ENCODE results near the gene PLEKHA1. TPM values are rescaled to one million over a fixed set of nuclear protein-coding genes. Genes with fewer than 3 reads are reported as not detected.

The PLEKHA1 gene
- total and polyA plus RNA-seq, 2 of the 13 experiments (the other 11 are each of a cell fraction or from before 2014, with no cell fraction given), result 32.2 to 53.3 TPM

DNA sequence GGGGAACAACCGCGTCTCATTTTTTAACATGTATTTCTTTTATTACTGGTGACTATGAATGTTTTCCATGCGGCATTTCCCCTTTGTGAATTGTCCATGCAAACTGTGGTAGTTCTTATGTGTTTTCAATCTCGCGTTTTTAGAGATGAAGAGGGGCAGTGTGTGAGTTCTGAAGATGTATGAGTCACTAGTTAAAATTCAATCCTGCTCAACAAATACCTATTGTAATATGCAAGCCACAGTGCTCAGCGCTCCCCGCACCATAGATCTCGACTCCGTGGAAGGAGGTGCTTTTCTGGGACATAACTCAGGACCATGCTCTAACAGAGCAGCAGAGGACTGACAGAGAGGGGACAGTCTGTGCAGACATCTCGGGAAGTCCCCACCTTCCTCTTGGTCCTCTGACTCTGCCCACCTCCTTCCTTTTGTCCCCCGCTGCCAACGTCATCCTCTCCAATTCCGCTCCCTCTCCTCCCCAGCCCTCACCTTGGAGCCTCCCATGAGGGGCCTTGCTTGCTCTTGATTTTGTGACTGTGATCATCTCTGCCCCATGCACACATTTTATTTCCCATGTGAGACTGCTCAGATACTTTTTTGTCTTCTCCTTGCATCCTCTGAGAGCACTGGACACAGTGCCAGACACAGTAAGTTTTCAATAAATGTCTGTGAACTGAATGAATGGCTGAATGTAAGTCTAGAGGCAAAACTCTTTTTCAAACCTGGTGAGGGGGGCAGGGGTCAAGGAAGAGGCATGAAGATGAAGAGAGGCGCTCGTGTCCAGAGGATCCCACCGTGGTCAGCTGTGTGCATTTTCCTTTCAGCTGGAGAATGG lies 42.7 kb upstream of the PLEKHA1 start (continued):
- TF ChIP-seq ZFAT (CRISPR knock-in tag; conservative IDR thresholded peaks at IDR 0.05) (no peak), FOXA3 (CRISPR knock-in tag; IDR thresholded peaks at IDR 0.05) (peak; percentile 50; the same call in 1 of the 2 replicates), SMC3 (IDR thresholded peaks at IDR 0.05; ENCODE audit: low read length) (no peak), EHMT2 (IDR thresholded peaks at IDR 0.05; ENCODE audit: borderline replicate concordance, low read depth, low read length) (no peak; the same call in 1 of the 2 replicates), ZNF879 (CRISPR knock-in tag; IDR thresholded peaks at IDR 0.05) (no peak), SMAD1 (CRISPR knock-in tag; IDR thresholded peaks at IDR 0.05; ENCODE audit: borderline replicate concordance, low read depth) (no peak), THAP8 (CRISPR knock-in tag; IDR thresholded peaks at IDR 0.05; ENCODE audit: borderline replicate concordance) (no peak), SP2 (CRISPR knock-in tag; IDR thresholded peaks at IDR 0.05) (no peak), AHR (CRISPR knock-in tag; IDR thresholded peaks at IDR 0.05) (no peak; the same call in 1 of the 2 replicates), JUND (CRISPR knock-in tag; IDR thresholded peaks at IDR 0.05) (peak; percentile 71; the same call in 1 of the 2 replicates), CTCF (CRISPR knock-in tag; IDR thresholded peaks at IDR 0.05) (no peak; the same call in 1 of the 2 replicates), SRSF1 (optimal IDR thresholded peaks at IDR 0.05; ENCODE audit: low read depth, low read length) (no peak), ZC3H4 (CRISPR knock-in tag; IDR thresholded peaks at IDR 0.05; ENCODE audit: borderline replicate concordance) (peak; percentile 63; the same call in 1 of the 2 replicates), ZBTB40 (IDR thresholded peaks at IDR 0.05) (no peak), ZBTB40 (CRISPR knock-in tag; IDR thresholded peaks at IDR 0.05) (peak; percentile 53; the same call in 1 of the 2 replicates), ZNF563 (CRISPR knock-in tag; IDR thresholded peaks at IDR 0.05) (no peak)
